HepG2 (cell line): ENCODE measurements around the gene SPACDR. TPM values are rescaled to one million over a fixed set of nuclear protein-coding genes. Genes with fewer than 3 reads are reported as not detected.

Experiments
- FOXO1 ChIP-seq: sonication (generic); formaldehyde crosslinking; IDR thresholded peaks from 2 replicates; pipeline ENCODE4 v1.4.0; 2020; ENCODE audit warnings: missing genetic modification reagents
- GATAD1 ChIP-seq: IDR thresholded peaks from 2 replicates; pipeline ENCODE4 v1.6.1; 2016; ENCODE audit warnings: missing genetic modification reagents, missing compliant biosample characterization
- KDM6A ChIP-seq: IDR thresholded peaks from 2 replicates; pipeline ENCODE4 v1.6.1; 2016; ENCODE audit warnings: low read depth
- PAX8 ChIP-seq: sonication (generic); formaldehyde crosslinking; IDR thresholded peaks from 2 replicates; pipeline ENCODE4 v1.8.0; 2022; ENCODE audit warnings: mild to moderate bottlenecking, missing genetic modification reagents, borderline replicate concordance
- POLR2AphosphoS2 ChIP-seq: IDR thresholded peaks from 2 replicates; pipeline ENCODE4 v1.6.1; 2011; ENCODE audit warnings: low read depth, low read length, improper control_type of control experiment
- RBAK ChIP-seq: sonication (generic); formaldehyde crosslinking; IDR thresholded peaks from 2 replicates; pipeline ENCODE4 v1.5.1; 2020; ENCODE audit warnings: mild to moderate bottlenecking, missing genetic modification reagents
- REL ChIP-seq: sonication (generic); formaldehyde crosslinking; conservative IDR thresholded peaks from 2 replicates; pipeline ENCODE4 v1.8.0; 2022; ENCODE audit warnings: mild to moderate bottlenecking, missing genetic modification reagents, moderate library complexity
- ZFP91 ChIP-seq: sonication (generic); formaldehyde crosslinking; IDR thresholded peaks from 2 replicates; pipeline ENCODE4 v1.9.0; 2022; ENCODE audit warnings: missing genetic modification reagents, mild to moderate bottlenecking, borderline replicate concordance
- ZMYM4 ChIP-seq: sonication (generic); formaldehyde crosslinking; IDR thresholded peaks from 2 replicates; pipeline ENCODE4 v1.8.1; 2023; ENCODE audit warnings: mild to moderate bottlenecking, missing genetic modification reagents
- ZNF350 ChIP-seq: sonication (generic); formaldehyde crosslinking; IDR thresholded peaks from 2 replicates; pipeline ENCODE4 v1.4.0; 2020; ENCODE audit warnings: mild to moderate bottlenecking, low read depth, missing genetic modification reagents, borderline replicate concordance
- ZNF580 ChIP-seq: IDR thresholded peaks from 2 replicates; pipeline ENCODE4 v1.6.1; 2016; ENCODE audit warnings: low read depth, borderline replicate concordance
- polyA plus RNA-seq, 8 experiments: library from polyadenylated mRNA; depleted of rRNA in 3 of 8; stranded (reverse) in 7 of 8; unstranded in 1 of 8; fragments of >200 nt; fragmentation: Illumina TruSeq in 4 of 8; extraction: Trizol in 4 of 8; gene quantifications; 2 replicates each; pipeline versions ENCODE4 v1.2.1 to v1.2.3, GENCODE V29; 2011 to 2016; ENCODE audit warnings: low read depth in 4 of 8, missing spikeins in 1 of 8, mixed read lengths in 1 of 8; ENCODE audit not compliant: insufficient read depth in 1 of 8
- total RNA-seq, 5 experiments: library from RNA; depleted of rRNA; stranded (reverse); fragments of >200 nt; fragmentation: Illumina TruSeq; extraction: Trizol; gene quantifications; 2 replicates each; pipeline ENCODE4 v1.2.3, GENCODE V29; 2016; ENCODE audit warnings: low read depth in 1 of 5
- TF ChIP-seq, protein P1 (sequence below): sonication (generic); formaldehyde crosslinking; IDR thresholded peaks from 2 replicates; pipeline ENCODE4 v1.5.0; 2020; ENCODE audit warnings: missing genetic modification reagents
- TF ChIP-seq, protein P2 (sequence below): sonication (generic); formaldehyde crosslinking; IDR thresholded peaks from 2 replicates; pipeline ENCODE4 v1.5.0; 2020; ENCODE audit warnings: mild to moderate bottlenecking, missing genetic modification reagents, borderline replicate concordance

Gene SPACDR
- total and polyA plus RNA-seq, 2 of the 13 experiments (the other 11 are each of a cell fraction or from before 2014, with no cell fraction given): 0.41 TPM; not detected in 1

DNA sequence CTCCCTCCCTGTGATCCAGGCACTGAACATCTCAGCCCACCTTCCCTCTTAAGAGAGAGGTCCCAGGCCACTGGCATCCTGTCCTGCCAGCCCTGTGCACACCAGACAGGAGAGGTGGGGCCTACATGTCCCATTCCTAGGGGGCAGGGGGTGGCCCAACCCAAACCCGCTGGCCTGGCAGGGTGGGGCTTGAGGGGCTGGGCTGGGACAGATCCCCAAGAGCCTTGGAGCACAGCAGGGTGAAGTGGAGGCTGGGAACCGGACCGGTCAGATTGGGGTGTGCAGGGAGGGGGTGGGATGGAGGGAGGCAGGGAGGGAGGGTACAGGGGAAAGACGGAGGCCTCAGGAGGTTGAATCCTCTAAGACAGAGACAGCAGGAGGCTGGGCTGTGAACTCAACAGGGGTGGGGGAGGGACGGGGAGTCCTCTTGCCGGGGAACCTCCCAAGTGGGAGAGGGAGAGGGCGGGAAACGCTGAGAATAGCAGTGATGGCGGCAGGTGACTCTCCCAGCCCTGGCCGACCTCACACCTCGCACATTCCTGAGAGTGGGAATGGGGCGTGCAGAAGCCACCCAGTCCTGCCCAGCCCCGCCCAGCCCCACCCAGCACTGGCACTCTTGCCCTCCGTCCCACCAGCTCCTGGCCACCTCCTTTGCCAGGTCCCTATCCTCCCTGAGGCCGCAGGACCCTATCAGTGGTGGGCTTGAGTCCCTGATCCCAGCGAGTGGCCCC is 8.2 kb upstream of the SPACDR start (continued):
- no peak for TF ChIP-seq FOXO1 (CRISPR knock-in tag)
- no peak for TF ChIP-seq ZNF350 (CRISPR knock-in tag)
- no peak for TF ChIP-seq POLR2AphosphoS2
- no peak for TF ChIP-seq REL (CRISPR knock-in tag)
- TF ChIP-seq PAX8 (CRISPR knock-in tag): no peak
- TF ChIP-seq, protein P1, sequence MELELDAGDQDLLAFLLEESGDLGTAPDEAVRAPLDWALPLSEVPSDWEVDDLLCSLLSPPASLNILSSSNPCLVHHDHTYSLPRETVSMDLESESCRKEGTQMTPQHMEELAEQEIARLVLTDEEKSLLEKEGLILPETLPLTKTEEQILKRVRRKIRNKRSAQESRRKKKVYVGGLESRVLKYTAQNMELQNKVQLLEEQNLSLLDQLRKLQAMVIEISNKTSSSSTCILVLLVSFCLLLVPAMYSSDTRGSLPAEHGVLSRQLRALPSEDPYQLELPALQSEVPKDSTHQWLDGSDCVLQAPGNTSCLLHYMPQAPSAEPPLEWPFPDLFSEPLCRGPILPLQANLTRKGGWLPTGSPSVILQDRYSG: no peak
- no peak for TF ChIP-seq ZFP91 (CRISPR knock-in tag)
- TF ChIP-seq GATAD1 (CRISPR knock-in tag): no peak
- no peak for TF ChIP-seq ZMYM4 (CRISPR knock-in tag)
- TF ChIP-seq, protein P2, sequence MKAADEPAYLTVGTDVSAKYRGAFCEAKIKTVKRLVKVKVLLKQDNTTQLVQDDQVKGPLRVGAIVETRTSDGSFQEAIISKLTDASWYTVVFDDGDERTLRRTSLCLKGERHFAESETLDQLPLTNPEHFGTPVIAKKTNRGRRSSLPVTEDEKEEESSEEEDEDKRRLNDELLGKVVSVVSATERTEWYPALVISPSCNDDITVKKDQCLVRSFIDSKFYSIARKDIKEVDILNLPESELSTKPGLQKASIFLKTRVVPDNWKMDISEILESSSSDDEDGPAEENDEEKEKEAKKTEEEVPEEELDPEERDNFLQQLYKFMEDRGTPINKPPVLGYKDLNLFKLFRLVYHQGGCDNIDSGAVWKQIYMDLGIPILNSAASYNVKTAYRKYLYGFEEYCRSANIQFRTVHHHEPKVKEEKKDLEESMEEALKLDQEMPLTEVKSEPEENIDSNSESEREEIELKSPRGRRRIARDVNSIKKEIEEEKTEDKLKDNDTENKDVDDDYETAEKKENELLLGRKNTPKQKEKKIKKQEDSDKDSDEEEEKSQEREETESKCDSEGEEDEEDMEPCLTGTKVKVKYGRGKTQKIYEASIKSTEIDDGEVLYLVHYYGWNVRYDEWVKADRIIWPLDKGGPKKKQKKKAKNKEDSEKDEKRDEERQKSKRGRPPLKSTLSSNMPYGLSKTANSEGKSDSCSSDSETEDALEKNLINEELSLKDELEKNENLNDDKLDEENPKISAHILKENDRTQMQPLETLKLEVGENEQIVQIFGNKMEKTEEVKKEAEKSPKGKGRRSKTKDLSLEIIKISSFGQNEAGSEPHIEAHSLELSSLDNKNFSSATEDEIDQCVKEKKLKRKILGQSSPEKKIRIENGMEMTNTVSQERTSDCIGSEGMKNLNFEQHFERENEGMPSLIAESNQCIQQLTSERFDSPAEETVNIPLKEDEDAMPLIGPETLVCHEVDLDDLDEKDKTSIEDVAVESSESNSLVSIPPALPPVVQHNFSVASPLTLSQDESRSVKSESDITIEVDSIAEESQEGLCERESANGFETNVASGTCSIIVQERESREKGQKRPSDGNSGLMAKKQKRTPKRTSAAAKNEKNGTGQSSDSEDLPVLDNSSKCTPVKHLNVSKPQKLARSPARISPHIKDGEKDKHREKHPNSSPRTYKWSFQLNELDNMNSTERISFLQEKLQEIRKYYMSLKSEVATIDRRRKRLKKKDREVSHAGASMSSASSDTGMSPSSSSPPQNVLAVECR (CRISPR knock-in tag): no peak
- no peak for TF ChIP-seq RBAK (CRISPR knock-in tag)
- no peak for TF ChIP-seq ZNF580
- TF ChIP-seq KDM6A (CRISPR knock-in tag): no peak
